ENCODE measurements around the gene ZFR.

ZFR gene

DNA sequence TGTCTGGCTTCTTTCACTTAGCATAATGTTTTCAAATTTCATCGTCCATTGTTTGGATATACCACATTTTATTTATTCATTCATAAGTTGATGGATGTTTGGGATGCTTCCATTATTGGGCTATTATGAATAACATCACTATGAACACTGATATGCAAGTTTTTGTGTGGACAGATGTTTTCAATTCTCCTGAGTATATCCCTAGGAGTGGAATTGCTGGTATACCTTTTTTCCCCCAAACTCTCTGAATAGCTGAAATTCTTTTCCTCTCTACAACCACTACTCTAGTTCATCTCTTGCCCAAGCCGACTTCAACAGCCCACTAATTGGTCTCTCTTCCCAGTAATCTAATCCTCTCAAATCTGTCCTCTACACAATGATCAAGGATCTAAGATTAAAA is 4.7 kb upstream of the ZFR start:
- Histone ChIP-seq H3K27me3 (ENCODE audit: control insufficient read depth in 1 of 2, insufficient read depth in 2 of 2, low read length in 2 of 2) (no peaks in the 10 kb centered on the region), H3K9ac (ENCODE audit: low read length) (no peak overlapping the region), H3K4me1 (ENCODE audit: insufficient read depth, low read length) (no peaks in the 10 kb centered on the region), H3K36me3 (ENCODE audit: insufficient read depth, low read length) (no peaks in the 10 kb centered on the region), H3K9me3 (ENCODE audit: low read length) (no peaks in the 10 kb centered on the region), H3K27ac (ENCODE audit: low read depth, low read length) (no peak overlapping the region), H3K4me3 (ENCODE audit: low read depth in 1 of 2, low read length in 2 of 2) (no peak overlapping the region)

DNA sequence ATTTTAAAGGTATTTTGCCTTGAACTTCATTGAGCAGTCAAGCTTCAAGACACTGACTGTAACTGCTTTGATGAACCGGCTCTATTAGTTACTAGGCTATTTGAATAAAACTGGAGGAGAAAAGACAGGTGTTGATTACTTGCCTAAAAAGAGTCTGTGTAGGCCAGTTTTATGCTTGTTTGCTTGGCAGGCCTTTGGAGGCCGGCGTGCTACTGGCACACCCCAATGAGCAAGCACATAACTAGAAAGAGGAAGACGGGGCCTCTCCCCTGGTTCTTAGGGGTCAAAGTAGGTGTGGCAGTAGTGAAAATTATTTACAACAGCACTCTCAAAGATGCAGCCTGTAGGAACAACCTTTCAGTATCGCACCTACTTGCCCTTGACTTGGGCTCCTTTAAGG is 2.1 kb upstream of the ZFR start:
- H3K9ac ChIP-seq (ENCODE audit: low read length) = no peak overlapping the region
- H3K4me1 ChIP-seq (ENCODE audit: insufficient read depth, low read length) = peaks cover 15% of the 10 kb centered on the region
- H3K36me3 ChIP-seq (ENCODE audit: insufficient read depth, low read length) = no peaks in the 10 kb centered on the region
- no peaks in the 10 kb centered on the region for H3K9me3 ChIP-seq (ENCODE audit: low read length)
- no peak overlapping the region for H3K4me3 ChIP-seq (ENCODE audit: low read depth in 1 of 2, low read length in 2 of 2)
- no peak overlapping the region for H3K27ac ChIP-seq (ENCODE audit: low read depth, low read length)
- no peaks in the 10 kb centered on the region for H3K27me3 ChIP-seq (ENCODE audit: control insufficient read depth in 1 of 2, insufficient read depth in 2 of 2, low read length in 2 of 2)

DNA sequence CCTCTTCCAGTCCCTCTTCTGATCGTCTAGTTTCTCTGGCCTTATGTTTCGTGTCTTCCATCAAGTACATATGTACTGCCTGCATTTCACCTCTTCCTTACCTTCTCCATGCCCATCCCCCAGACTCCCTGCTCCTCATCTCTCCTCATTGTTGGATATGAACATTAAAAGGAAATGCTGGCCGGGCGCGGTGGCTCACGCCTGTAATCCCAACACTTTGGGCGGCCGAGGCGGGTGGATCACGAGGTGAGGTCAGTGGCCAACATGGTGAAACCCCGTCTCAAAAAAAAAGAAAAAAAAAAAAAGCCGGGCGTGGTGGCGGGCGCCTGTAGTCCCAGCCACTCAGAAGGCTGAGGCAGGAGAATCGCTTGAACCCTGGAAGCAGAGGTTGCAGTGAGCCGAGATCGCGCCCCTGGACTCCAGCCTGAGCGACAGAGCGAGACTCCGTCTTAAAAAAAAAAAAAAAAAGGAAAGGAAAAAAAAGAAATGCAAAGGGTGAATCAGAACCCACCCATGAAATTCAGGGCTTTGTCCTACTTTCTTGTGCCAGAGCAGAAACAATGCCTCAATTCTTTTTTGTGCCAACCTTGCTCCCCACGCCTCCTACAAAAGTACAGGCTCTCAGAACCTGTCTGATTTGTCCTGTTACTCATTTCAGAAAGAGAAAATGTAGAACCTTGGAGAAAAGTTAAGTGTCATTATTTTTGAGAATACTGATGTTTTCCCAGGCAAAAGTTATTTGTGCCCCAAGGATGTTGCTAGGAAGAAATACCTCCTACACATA is 1.5 kb upstream of the ZFR start:
- no peak overlapping the region for H3K4me3 ChIP-seq (ENCODE audit: low read depth in 1 of 2, low read length in 2 of 2)
- no peak overlapping the region for H3K9ac ChIP-seq (ENCODE audit: low read length)
- no peaks in the 10 kb centered on the region for H3K9me3 ChIP-seq (ENCODE audit: low read length)
- no peak overlapping the region for H3K27ac ChIP-seq (ENCODE audit: low read depth, low read length)
- no peaks in the 10 kb centered on the region for H3K36me3 ChIP-seq (ENCODE audit: insufficient read depth, low read length)
- no peaks in the 10 kb centered on the region for H3K27me3 ChIP-seq (ENCODE audit: control insufficient read depth in 1 of 2, insufficient read depth in 2 of 2, low read length in 2 of 2)
- peaks cover 15% of the 10 kb centered on the region for H3K4me1 ChIP-seq (ENCODE audit: insufficient read depth, low read length)

DNA sequence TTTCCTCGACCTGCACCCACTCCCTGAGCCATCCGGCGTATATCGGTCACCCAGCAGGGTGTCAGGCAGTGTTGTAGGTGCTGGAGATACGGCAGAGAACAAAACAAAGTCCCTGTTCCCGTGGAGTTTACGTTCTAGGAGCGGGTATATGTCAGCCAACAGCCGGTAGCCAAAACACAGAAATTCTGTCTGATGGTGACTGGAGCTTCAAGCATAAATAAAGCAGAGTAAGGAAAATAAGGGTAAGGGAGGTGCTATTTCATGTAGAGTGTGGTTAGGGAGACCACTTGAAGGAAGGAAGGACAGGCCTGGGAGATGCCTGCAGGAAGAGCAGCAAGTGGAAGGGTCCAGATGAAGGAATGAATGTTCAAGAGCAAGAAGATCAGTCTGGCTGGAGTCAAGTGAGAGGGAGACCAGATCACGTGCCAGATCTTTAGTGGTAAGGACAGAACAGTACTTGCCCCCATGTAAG is 783 bp upstream of the ZFR start:
- H3K27ac ChIP-seq (ENCODE audit: low read depth, low read length) = no peak overlapping the region
- H3K27me3 ChIP-seq (ENCODE audit: control insufficient read depth in 1 of 2, insufficient read depth in 2 of 2, low read length in 2 of 2) = no peaks in the 10 kb centered on the region
- H3K9me3 ChIP-seq (ENCODE audit: low read length) = no peaks in the 10 kb centered on the region
- peaks cover 15% of the 10 kb centered on the region for H3K4me1 ChIP-seq (ENCODE audit: insufficient read depth, low read length)
- H3K9ac ChIP-seq (ENCODE audit: low read length) = no peak overlapping the region
- peak overlapping the region; percentile 51 to 84 for H3K4me3 ChIP-seq (ENCODE audit: low read depth in 1 of 2, low read length in 2 of 2)
- no peaks in the 10 kb centered on the region for H3K36me3 ChIP-seq (ENCODE audit: insufficient read depth, low read length)

DNA sequence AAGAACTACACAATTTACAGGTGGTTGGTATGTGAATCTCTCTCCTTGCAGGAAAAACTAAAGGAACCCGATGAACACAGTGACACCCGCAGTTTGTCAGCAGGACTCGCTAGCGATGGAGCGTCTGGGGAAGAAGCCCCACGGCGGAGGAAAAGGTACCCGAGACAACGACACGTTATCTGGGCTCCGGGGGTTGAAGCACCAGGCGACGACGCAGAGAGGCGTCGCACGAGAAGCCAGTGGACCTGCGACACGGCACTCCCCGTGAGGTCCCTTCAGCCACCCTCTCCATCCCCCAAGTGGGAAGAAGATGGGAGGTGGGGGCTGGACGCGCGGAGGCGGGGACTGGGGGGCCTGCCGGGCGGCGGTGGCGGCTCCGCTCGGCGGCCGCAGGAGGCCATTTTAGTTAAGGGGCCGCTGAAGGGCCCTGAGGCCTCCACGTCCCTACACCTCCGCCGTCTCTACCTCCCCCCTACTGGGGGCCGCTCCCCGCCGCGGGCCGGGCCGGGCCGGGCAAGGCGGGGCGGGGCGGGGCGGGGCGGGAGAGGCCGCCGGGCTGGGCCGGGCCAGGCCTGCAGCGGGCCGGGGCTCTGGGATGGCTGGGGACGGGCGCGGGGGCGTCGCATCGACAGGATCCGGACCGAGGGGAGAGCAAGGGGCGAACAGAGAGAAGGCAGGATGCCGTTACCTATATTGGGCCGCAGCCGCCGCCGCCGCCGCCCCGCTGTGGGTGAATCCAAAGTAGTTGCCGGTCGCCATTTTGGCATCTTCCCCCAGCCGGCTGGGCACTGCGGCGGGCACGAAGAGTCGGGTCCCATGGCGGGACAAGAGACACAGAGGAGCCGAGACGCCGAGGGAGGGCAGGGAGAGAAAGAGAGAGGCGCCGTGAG is 754 bp downstream of the ZFR start:
- Histone ChIP-seq H3K9ac (ENCODE audit: low read length) (peak overlapping the region; percentile 64), H3K9me3 (ENCODE audit: low read length) (no peaks in the 10 kb centered on the region), H3K4me3 (ENCODE audit: low read depth in 1 of 2, low read length in 2 of 2) (peak overlapping the region; percentile 84 to 88), H3K27ac (ENCODE audit: low read depth, low read length) (peak overlapping the region; percentile 79), H3K4me1 (ENCODE audit: insufficient read depth, low read length) (peaks cover 23% of the 10 kb centered on the region), H3K27me3 (ENCODE audit: control insufficient read depth in 1 of 2, insufficient read depth in 2 of 2, low read length in 2 of 2) (no peaks in the 10 kb centered on the region), H3K36me3 (ENCODE audit: insufficient read depth, low read length) (no peaks in the 10 kb centered on the region)

DNA sequence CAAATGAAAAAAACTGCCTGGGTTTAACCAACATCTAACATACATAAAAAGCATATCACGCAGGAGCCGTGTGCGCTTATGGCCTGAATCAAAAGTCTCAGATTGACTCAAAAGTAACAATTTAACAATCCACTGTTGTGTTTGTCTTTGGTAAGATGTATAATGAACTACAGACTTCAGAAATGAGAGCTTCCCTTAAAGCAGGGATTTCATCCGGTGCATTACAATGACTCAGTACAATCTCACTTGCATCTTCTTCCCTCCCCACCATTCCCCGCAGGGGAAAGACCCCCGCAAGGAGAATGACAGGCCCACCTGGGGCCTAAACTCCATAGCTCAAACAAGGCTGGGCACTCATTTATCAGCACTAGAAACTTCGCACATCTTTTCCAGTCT is 1.4 kb downstream of the ZFR start:
- Histone ChIP-seq H3K9ac (ENCODE audit: low read length) (peak overlapping the region; percentile 41), H3K9me3 (ENCODE audit: low read length) (no peaks in the 10 kb centered on the region), H3K4me1 (ENCODE audit: insufficient read depth, low read length) (peaks cover 25% of the 10 kb centered on the region), H3K27ac (ENCODE audit: low read depth, low read length) (peak overlapping the region; percentile 79), H3K27me3 (ENCODE audit: control insufficient read depth in 1 of 2, insufficient read depth in 2 of 2, low read length in 2 of 2) (no peaks in the 10 kb centered on the region), H3K4me3 (ENCODE audit: low read depth in 1 of 2, low read length in 2 of 2) (peak overlapping the region; percentile 53 to 88), H3K36me3 (ENCODE audit: insufficient read depth, low read length) (no peaks in the 10 kb centered on the region)

DNA sequence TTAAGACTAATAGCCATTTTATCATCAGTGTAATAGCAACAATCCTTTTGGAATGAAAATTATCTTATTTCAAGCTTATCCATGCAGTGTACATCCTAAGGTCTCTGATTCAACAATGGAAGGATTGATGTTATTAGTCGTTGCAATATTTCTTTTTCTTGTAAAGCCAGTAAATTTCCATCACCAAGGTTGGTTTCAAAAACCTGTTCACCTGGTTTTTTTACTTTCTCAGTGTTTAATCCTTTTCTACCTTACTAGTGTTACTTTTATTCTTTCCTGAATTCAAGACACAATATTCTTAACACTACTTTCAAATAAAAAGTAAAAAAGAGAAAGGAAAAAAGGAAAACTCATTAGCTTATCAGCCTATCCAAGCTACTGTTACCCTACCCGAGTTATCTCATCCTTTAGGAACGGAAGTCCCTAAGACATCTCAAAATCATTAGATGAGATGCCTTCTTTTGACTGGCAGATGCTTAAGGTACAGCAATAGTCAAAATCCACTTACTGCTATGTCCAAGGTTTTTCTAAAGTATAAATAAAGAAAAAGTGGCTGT is 5.4 kb downstream of the ZFR start:
- Histone ChIP-seq H3K9ac (ENCODE audit: low read length) (no peak overlapping the region), H3K9me3 (ENCODE audit: low read length) (no peaks in the 10 kb centered on the region), H3K27ac (ENCODE audit: low read depth, low read length) (no peak overlapping the region), H3K4me3 (ENCODE audit: low read depth in 1 of 2, low read length in 2 of 2) (no peak overlapping the region), H3K4me1 (ENCODE audit: insufficient read depth, low read length) (peaks cover 46% of the 10 kb centered on the region), H3K36me3 (ENCODE audit: insufficient read depth, low read length) (no peaks in the 10 kb centered on the region), H3K27me3 (ENCODE audit: control insufficient read depth in 1 of 2, insufficient read depth in 2 of 2, low read length in 2 of 2) (no peaks in the 10 kb centered on the region)

DNA sequence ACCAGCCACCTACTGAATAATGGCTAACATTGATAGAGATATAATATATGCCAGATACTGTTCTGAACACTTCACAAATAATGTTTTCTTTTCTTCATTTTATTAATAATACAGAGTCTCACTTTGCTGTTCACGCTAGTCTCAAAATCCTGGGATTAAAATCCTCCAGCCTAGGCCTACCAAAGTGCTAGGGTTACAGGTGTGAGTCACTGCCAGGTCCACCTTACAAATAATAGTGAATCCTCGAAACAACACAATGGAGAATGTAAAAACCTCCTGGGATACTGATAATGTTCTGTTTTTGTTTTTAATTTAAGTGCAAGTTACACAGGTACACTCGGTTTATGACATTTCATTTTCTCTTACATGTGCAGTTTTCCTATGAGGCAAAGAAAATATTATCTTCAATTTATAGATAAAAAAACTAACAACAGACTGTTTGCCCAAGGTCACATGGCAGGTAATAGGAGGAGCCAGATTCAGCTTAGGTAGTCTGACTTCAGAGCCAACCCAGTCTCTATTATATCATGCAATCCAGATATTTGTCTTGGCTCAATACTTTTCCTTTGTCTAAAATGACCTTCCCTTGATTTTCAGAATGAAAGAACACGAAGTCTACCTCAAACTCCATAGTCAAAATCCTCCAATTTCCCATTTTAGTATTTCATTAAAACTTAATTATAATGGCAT is 7.8 kb downstream of the ZFR start:
- Histone ChIP-seq H3K9ac (ENCODE audit: low read length) (no peak overlapping the region), H3K36me3 (ENCODE audit: insufficient read depth, low read length) (no peaks in the 10 kb centered on the region), H3K27me3 (ENCODE audit: control insufficient read depth in 1 of 2, insufficient read depth in 2 of 2, low read length in 2 of 2) (no peaks in the 10 kb centered on the region), H3K4me1 (ENCODE audit: insufficient read depth, low read length) (peaks cover 33% of the 10 kb centered on the region), H3K4me3 (ENCODE audit: low read depth in 1 of 2, low read length in 2 of 2) (no peak overlapping the region), H3K9me3 (ENCODE audit: low read length) (no peaks in the 10 kb centered on the region), H3K27ac (ENCODE audit: low read depth, low read length) (no peak overlapping the region)

DNA sequence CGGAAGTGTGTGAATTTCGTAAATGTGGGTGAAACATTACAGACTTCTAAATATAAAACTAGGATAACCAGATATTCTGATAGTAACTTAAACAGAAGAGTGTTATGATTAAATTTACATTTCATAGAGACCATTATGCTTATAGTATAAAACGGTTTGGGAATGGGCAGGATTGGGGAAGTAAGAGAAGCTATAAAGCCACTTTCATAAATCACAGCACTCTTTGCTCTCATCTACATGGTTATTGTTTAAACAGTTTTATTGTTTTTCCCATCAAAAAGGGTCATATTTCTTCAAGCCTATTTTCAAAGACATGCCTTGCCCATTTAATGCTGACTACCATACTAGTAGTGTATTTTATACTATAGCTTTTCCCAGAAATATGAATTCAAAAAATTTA is 9.2 kb downstream of the ZFR start:
- no peak overlapping the region for H3K9ac ChIP-seq (ENCODE audit: low read length)
- no peaks in the 10 kb centered on the region for H3K27me3 ChIP-seq (ENCODE audit: control insufficient read depth in 1 of 2, insufficient read depth in 2 of 2, low read length in 2 of 2)
- H3K9me3 ChIP-seq (ENCODE audit: low read length) = no peaks in the 10 kb centered on the region
- H3K4me3 ChIP-seq (ENCODE audit: low read depth in 1 of 2, low read length in 2 of 2) = no peak overlapping the region
- H3K27ac ChIP-seq (ENCODE audit: low read depth, low read length) = no peak overlapping the region
- H3K4me1 ChIP-seq (ENCODE audit: insufficient read depth, low read length) = peaks cover 33% of the 10 kb centered on the region
- H3K36me3 ChIP-seq (ENCODE audit: insufficient read depth, low read length) = no peaks in the 10 kb centered on the region

DNA sequence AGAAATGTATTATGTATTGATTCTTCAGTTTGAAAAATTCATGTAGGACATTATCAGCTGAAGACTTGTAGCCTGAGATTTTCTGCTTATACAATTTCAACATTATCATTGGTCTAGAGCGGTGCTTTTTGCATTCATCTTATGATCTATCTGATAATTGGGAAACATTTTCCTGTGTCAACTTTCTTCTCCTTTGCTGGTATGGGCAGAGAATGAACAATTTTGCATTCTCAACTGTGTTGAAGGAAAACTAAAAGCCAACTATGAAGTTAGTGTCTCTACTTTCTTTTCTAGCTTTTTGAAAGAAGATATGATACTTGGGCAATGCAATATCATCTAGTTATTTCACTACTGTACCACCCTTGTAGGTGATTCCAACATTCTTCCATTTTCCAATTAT is 10.3 kb downstream of the ZFR start:
- H3K9me3 ChIP-seq (ENCODE audit: low read length) = no peaks in the 10 kb centered on the region
- H3K4me1 ChIP-seq (ENCODE audit: insufficient read depth, low read length) = peaks cover 30% of the 10 kb centered on the region
- no peak overlapping the region for H3K9ac ChIP-seq (ENCODE audit: low read length)
- H3K27ac ChIP-seq (ENCODE audit: low read depth, low read length) = no peak overlapping the region
- H3K36me3 ChIP-seq (ENCODE audit: insufficient read depth, low read length) = no peaks in the 10 kb centered on the region
- no peak overlapping the region for H3K4me3 ChIP-seq (ENCODE audit: low read depth in 1 of 2, low read length in 2 of 2)
- no peaks in the 10 kb centered on the region for H3K27me3 ChIP-seq (ENCODE audit: control insufficient read depth in 1 of 2, insufficient read depth in 2 of 2, low read length in 2 of 2)

DNA sequence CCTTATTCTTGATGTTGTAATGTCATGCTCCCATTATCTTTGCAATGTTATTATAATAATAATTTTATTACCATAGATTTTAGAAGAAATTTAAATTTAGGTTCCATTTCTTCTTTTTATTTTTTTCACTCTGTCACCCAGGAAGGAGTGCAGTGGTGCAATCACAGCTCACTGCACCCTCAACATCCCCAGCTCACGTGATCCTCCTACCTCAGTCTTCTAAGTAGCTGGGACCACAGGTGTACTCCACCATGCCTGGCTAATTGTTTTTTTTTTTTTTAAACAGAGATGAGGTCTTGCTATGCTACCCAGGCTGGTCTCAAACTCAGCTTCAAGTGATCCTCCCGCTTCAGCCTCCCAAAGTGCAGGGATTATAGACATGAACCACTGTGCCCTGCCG is 11.9 kb downstream of the ZFR start:
- H3K9ac ChIP-seq (ENCODE audit: low read length) = no peak overlapping the region
- peaks cover 24% of the 10 kb centered on the region for H3K4me1 ChIP-seq (ENCODE audit: insufficient read depth, low read length)
- H3K4me3 ChIP-seq (ENCODE audit: low read depth in 1 of 2, low read length in 2 of 2) = no peak overlapping the region
- H3K27me3 ChIP-seq (ENCODE audit: control insufficient read depth in 1 of 2, insufficient read depth in 2 of 2, low read length in 2 of 2) = no peaks in the 10 kb centered on the region
- no peaks in the 10 kb centered on the region for H3K9me3 ChIP-seq (ENCODE audit: low read length)
- H3K27ac ChIP-seq (ENCODE audit: low read depth, low read length) = no peak overlapping the region
- H3K36me3 ChIP-seq (ENCODE audit: insufficient read depth, low read length) = peaks cover 5% of the 10 kb centered on the region

Measured in muscle layer of colon (tissue), 2 donors.